Ovary (tissue), 3 donors: Measurements from ENCODE around the gene SLC37A1.

ENCODE experiments used
- CTCF ChIP-seq, 3 donors: fragments of 450-650 bp in 2 of 3; fragments of 200-600 bp in 1 of 3; IDR thresholded peaks; one replicate each; pipeline versions ENCODE4 v1.5.1 to v1.8.0; 2016 to 2022; ENCODE audit warnings: antibody characterized with exemption in 3 of 3, mild to moderate bottlenecking in 1 of 3
- EP300 ChIP-seq: sonication (generic); formaldehyde crosslinking; IDR thresholded peaks from one replicate; pipeline ENCODE4 v1.6.1; 2017; ENCODE audit warnings: antibody characterized with exemption
- POLR2A ChIP-seq: fragments of 450-650 bp; IDR thresholded peaks from one replicate; pipeline ENCODE4 v1.6.1; 2017; ENCODE audit warnings: antibody characterized with exemption, mild to moderate bottlenecking, moderate library complexity
- donor health status: DM: no; HTN: no; CAD: no.

- TF ChIP-seq CTCF (IDR thresholded peaks at IDR 0.05): no peak
- no peak for TF ChIP-seq POLR2A
- TF ChIP-seq EP300: no peak
These were observed 83.0 kb downstream of the SLC37A1 start for GRCh38 chr21:42596657-42597056.
